DOHH2 (cell line): ENCODE measurements around the gene LAIR1.
"Not testable (repeated sequence)": the region's sequence is repeated elsewhere in the genome, so short reads cannot be mapped to it uniquely, and the experiment has no call there.

ENCODE experiments used
- H3F3A ChIP-seq: fragments of 200-600 bp; sonication (generic), shearing (Covaris generic); 2 replicates; pipeline ENCODE4 v1.6.0; 2016; ENCODE audit warnings: antibody characterized with exemption, mild to moderate bottlenecking; ENCODE audit not compliant: control insufficient read depth, insufficient read depth
- H3K27ac ChIP-seq: fragments of 200-600 bp; sonication (generic); 2 replicates; pipeline ENCODE4 v1.5.1; 2014; ENCODE audit warnings: low read depth, mild to moderate bottlenecking, low read length, moderate library complexity
- H3K27me3 ChIP-seq: fragments of 200-600 bp; sonication (generic); 2 replicates; pipeline ENCODE4 v1.6.1; 2014; ENCODE audit warnings: mild to moderate bottlenecking, low read length, mixed read lengths; ENCODE audit not compliant: control insufficient read depth
- H3K36me3 ChIP-seq: fragments of 200-600 bp; sonication (generic); 2 replicates; pipeline ENCODE4 v1.6.1; 2014; ENCODE audit warnings: mild to moderate bottlenecking, low read length, moderate library complexity, mixed read lengths; ENCODE audit not compliant: control insufficient read depth
- H3K4me1 ChIP-seq: fragments of 200-600 bp; sonication (generic); 2 replicates; pipeline ENCODE4 v1.6.1; 2014; ENCODE audit warnings: mild to moderate bottlenecking, low read length, mixed read lengths; ENCODE audit not compliant: control insufficient read depth
- H3K4me2 ChIP-seq: fragments of 200-600 bp; sonication (generic); 2 replicates; pipeline ENCODE4 v1.6.0; 2014; ENCODE audit warnings: mild to moderate bottlenecking, low read length, moderate library complexity
- H3K4me3 ChIP-seq: fragments of 200-600 bp; sonication (generic); 2 replicates; pipeline ENCODE4 v1.5.1; 2014; ENCODE audit warnings: mild to moderate bottlenecking, low read length, mixed read lengths
- H3K79me2 ChIP-seq: fragments of 200-600 bp; sonication (generic); 2 replicates; pipeline ENCODE4 v1.6.1; 2014; ENCODE audit warnings: mild to moderate bottlenecking, low read length, mixed read lengths; ENCODE audit not compliant: control insufficient read depth
- H3K9me2 ChIP-seq: fragments of 200-600 bp; sonication (generic); replicated peaks from 2 replicates; pipeline ENCODE4 v1.6.1; 2014; ENCODE audit warnings: mild to moderate bottlenecking, low read length, mixed read lengths; ENCODE audit not compliant: control insufficient read depth
- H3K9me3 ChIP-seq: fragments of 200-600 bp; sonication (generic); 2 replicates; pipeline ENCODE4 v1.6.1; 2014; ENCODE audit warnings: antibody characterized with exemption, low read length, mixed read lengths; ENCODE audit not compliant: control insufficient read depth, insufficient read depth
- H4K20me1 ChIP-seq: fragments of 200-600 bp; sonication (generic); 2 replicates; pipeline ENCODE4 v1.6.0; 2014; ENCODE audit warnings: low read depth, mild to moderate bottlenecking, antibody characterized with exemption, low read length, moderate library complexity; ENCODE audit not compliant: control insufficient read depth, insufficient read depth
- EZH2phosphoT487 ChIP-seq: fragments of 200-600 bp; sonication (generic); IDR thresholded peaks from 2 replicates; pipeline ENCODE4 v1.6.1; 2017; ENCODE audit warnings: borderline replicate concordance, mild to moderate bottlenecking, antibody characterized with exemption, low read length, moderate library complexity, mixed read lengths
- TF ChIP-seq, protein P1 (sequence below): fragments of 200-600 bp; sonication (generic); IDR thresholded peaks from one replicate; pipeline ENCODE4 v1.5.1; 2014; ENCODE audit warnings: antibody characterized with exemption, mild to moderate bottlenecking, low read depth, low read length; ENCODE audit not compliant: poor library complexity, severe bottlenecking

The LAIR1 gene

DNA sequence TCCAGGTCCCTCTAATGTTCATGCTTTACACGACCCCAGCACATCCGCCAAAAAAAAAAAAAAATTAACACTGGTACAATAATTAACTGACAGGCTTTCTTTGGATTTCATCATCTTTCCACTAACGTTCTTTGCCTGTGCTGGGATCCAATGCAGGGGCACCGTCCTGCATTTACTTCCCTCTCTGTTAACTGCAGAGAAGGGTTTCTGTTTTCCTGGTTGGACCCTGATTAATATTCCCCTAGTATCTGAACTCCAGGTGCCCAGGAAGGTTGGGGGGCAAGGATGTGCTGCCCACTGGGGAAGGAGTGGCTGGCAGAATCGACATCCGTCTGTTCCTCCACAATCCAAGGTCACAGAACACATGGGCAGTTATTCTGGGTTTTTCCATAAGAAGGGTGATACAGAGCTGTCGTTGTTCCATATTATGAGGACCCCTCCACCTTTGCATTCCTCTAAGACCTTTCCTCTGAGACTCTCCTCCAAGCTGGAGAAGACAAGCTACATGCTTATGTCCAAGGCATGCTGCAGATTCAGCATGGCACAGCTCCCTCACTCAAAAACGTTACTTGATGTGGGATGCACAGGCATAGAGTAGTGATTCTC lies 4.5 kb upstream of the LAIR1 start:
- no peak for TF ChIP-seq EZH2phosphoT487
- TF ChIP-seq, protein P1, sequence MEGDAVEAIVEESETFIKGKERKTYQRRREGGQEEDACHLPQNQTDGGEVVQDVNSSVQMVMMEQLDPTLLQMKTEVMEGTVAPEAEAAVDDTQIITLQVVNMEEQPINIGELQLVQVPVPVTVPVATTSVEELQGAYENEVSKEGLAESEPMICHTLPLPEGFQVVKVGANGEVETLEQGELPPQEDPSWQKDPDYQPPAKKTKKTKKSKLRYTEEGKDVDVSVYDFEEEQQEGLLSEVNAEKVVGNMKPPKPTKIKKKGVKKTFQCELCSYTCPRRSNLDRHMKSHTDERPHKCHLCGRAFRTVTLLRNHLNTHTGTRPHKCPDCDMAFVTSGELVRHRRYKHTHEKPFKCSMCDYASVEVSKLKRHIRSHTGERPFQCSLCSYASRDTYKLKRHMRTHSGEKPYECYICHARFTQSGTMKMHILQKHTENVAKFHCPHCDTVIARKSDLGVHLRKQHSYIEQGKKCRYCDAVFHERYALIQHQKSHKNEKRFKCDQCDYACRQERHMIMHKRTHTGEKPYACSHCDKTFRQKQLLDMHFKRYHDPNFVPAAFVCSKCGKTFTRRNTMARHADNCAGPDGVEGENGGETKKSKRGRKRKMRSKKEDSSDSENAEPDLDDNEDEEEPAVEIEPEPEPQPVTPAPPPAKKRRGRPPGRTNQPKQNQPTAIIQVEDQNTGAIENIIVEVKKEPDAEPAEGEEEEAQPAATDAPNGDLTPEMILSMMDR = no peak
- Histone ChIP-seq H3K4me3 (no peak overlapping the region), H3F3A (no peaks in the 10 kb centered on the region; the same call in 1 of the 2 replicates), H3K4me2 (no peak overlapping the region), H3K27me3 (peaks cover 63% of the 10 kb centered on the region), H3K36me3 (no peaks in the 10 kb centered on the region), H3K4me1 (peaks cover 42% of the 10 kb centered on the region), H3K9me3 (no peaks in the 10 kb centered on the region), H3K27ac (no peak overlapping the region), H4K20me1 (no peaks in the 10 kb centered on the region), H3K79me2 (no peaks in the 10 kb centered on the region), H3K9me2 (no peaks in the 10 kb centered on the region)

DNA sequence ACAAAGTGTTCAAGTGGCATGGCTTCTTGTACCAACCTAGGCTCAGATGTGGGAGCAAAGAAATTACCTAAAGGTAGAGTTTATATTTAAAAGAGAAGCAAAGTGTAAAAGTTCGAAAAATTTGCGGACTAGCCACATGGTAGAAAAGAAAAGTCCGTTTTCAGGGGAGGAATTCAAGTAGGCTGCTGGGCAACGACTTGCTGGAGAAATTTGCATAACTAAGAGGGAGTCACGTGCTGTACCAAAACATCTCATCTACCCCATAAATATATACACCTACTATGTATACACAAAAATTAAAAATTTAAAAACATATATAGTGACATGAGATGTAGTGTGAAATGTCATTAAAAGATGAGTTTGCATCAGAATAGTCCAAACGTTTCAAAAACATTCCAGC lies 2.1 kb upstream of the LAIR1 start:
- Histone ChIP-seq H3K9me3 (no peaks in the 10 kb centered on the region), H3K4me2 (no peak overlapping the region), H3K79me2 (no peaks in the 10 kb centered on the region)

DNA sequence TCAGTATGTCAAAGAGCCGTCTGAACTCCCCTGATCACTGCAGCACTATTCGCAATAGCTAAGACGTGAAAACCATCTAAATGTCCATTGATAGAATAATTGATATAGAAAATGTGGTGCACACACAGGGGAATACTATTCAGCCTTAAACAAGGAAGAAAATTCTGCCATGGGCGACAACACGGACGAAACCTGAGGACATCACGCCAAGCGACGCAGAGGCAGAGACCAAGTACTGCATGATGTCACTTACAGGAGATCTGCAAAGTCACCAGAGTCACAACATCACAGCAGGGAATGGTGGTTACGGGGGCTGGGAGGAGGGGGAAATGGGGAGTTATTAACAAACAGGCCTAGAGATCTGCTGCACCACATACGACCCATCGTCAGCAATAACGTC lies 1.1 kb upstream of the LAIR1 start:
- H3K36me3 ChIP-seq, H3F3A ChIP-seq, H3K4me3 ChIP-seq, H4K20me1 ChIP-seq, H3K79me2 ChIP-seq, H3K4me2 ChIP-seq, H3K27ac ChIP-seq, H3K9me3 ChIP-seq, H3K9me2 ChIP-seq: not testable (repeated sequence)
- peaks cover 51% of the 10 kb centered on the region for H3K27me3 ChIP-seq
- peaks cover 46% of the 10 kb centered on the region for H3K4me1 ChIP-seq

More for the DNA sequence above, 2.1 kb upstream of the LAIR1 start:
- Histone ChIP-seq H3K27me3 (peaks cover 61% of the 10 kb centered on the region), H3K27ac (no peak overlapping the region), H3K4me1 (peaks cover 38% of the 10 kb centered on the region), H3K36me3 (no peaks in the 10 kb centered on the region), H3K4me3 (no peak overlapping the region), H3F3A (no peaks in the 10 kb centered on the region), H4K20me1 (no peaks in the 10 kb centered on the region), H3K9me2 (no peaks in the 10 kb centered on the region)
- TF ChIP-seq EZH2phosphoT487 = no peak
- TF ChIP-seq, protein P1 = no peak

- not testable (repeated sequence) for H3K9me3 ChIP-seq, H3F3A ChIP-seq, H3K79me2 ChIP-seq, H3K36me3 ChIP-seq, H4K20me1 ChIP-seq, H3K9me2 ChIP-seq, H3K27ac ChIP-seq
- peak overlapping the region; percentile 43 for H3K4me3 ChIP-seq
- peaks cover 39% of the 10 kb centered on the region for H3K27me3 ChIP-seq
- H3K4me2 ChIP-seq = peak overlapping the region; percentile 64
- H3K4me1 ChIP-seq = peaks cover 39% of the 10 kb centered on the region
Measured at GRCh38 chr19:54361680-54362422, 2.9 kb downstream of the LAIR1 start.
